AML-193 (cell line): ENCODE data around the gene SH3BP4.

Experiments used
- DNase-seq, 2 experiments: peaks; one replicate each; lab custom pipeline; 2025; lab: John Stamatoyannopoulos, UW

SH3BP4 gene

DNA sequence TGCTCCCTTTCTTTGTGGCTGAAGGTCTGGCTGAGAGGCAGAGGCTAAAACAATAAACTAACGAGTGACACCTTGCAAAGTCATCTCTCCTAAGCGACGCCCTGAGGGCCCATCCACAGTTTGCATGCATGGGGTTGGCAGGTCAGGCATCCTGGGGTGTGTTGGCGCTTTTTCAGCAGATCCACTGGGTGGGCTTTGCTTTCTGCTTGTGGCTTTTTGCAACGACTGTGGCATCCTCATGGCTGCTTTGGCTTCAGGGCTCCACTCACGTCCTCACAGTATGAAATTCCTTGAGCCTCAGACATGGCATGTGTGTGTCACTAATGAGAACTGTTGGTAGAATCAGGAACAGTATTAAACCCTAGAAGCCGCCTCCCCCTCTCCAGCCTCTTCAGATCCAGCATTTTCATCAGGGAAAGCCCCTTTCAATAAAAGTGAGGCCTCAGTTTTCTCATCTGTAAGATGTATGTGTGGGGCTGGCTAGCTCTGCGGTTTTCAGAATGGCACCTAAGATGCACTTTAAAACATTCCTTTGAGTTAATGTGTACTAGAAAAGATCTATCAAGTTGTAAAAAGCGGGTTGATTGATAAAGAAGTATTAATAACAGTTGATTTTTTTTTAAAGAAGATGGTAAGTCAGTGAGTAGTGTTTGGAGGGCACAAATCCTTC, 72.5 kb downstream of the SH3BP4 start:
- no peak for DNase-seq

- no peak for DNase-seq
These were observed 73.3 kb downstream of the SH3BP4 start for GRCh38 chr2:235024931-235025773.

- no peak for DNase-seq
These were observed 74.2 kb downstream of the SH3BP4 start for GRCh38 chr2:235025800-235026536.

- DNase-seq: no peak
These were observed 75.1 kb downstream of the SH3BP4 start for GRCh38 chr2:235026649-235027557.

DNA sequence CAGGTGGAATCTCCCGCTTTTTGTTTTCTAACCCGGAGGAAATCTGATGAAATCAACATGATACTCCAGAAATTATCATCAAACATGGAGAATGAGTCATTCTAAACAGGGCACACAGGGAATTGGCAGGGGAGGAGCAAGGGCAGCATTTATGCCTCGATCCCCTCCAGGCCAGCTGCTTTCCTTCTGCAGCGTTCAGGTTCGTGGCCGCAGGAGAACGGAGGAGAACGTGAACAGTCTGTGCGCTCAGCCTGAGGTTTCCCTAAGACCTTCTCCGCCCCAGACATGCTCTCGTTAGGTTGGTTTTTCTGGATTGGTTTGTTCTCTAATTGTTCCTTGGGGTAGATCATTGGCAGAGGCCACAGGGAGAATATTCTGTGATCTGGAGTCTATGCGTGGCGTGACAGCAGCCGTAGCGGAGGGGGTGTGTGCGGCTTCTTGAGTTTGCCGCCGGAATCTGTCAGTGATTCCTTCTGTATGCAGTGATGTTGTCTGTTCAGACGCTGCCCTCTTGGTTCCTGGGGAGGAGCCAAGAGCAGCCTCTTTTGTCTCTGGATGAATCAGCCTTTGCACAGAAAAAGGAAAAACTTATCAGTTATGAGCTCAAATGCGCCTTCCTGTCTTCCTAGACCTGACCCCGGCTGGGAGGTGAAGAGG, 75.9 kb downstream of the SH3BP4 start:
- no peak for DNase-seq

- no peak for DNase-seq
These were observed 76.8 kb downstream of the SH3BP4 start for GRCh38 chr2:235028646-235029045.

DNA sequence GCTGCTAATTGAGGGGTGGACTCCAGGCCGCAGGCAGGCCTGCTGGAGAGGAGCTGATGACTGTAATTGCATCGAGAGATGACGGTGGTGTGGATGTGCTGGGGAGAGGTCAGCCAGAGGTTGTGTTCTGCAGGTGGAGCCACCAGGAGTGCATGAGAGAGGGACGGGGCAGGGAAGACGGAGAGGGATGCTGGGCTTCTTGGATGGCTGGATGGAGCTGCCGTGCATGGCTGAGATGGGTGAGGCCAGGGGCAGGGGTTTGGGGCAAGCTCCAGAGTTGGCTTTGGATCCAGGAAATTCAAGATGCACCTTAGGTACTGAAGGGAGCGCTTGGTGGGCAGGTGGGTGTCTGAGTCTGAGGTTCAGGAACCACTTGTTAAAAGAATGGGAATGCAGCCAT, 77.2 kb downstream of the SH3BP4 start:
- DNase-seq: no peak

GRCh38 chr2:235030126-235030525, 78.3 kb downstream of the SH3BP4 start:
- no peak for DNase-seq

DNA sequence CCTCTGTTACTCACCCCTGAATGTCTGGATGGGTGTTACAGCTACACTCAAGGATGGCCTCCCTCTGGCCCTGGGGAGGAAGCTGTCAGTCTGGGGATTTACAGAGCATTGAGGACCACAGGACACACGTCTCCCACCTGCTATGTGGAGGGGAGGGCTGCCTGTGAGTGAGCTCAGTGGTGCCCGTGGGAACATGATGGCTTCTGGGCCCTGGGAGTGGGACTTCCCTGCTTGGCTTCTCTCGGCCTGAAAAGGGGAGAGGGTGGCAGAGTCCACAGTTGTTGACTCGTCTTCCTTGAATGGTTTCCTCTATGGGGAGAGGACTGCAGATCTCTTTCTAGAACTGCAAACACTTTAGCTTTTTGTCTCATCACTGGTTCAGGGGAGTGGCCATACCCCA, 79.1 kb downstream of the SH3BP4 start:
- no peak for DNase-seq

DNA sequence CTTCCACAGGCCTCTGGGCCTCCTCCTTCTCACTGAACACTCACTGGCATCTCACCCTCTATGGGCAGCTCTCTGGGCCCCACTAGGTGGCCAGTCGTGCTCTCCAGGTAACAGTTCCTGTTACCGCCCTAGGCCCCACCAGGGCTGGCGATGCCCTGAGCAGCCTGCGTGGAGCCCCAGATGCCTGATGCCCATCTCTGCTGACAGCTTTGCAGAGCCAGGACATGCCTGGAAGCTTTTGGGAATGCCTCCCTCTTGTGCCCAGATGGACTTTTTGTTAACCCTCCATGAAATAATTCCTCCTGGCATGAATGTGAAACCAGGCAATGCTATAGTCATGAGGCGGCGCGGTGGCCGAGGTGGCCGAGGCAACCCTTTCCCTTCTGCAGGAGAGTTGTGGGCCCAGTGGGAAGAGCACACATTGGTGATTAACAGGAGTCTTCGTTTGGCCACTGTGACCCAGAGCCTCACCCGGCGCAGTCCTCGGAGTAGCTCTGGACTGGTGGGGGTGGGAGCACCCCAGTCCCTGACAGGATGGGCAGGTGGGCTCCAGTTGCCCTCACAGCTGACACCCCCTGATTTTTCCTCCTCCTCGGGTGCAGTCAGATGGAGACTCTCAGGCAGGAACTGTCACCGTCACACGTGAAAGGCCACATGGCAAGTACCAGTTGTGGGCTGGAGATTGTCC, 80.0 kb downstream of the SH3BP4 start:
- DNase-seq: no peak

GRCh38 chr2:235032466-235032865, 80.6 kb downstream of the SH3BP4 start:
- DNase-seq: no peak

DNA sequence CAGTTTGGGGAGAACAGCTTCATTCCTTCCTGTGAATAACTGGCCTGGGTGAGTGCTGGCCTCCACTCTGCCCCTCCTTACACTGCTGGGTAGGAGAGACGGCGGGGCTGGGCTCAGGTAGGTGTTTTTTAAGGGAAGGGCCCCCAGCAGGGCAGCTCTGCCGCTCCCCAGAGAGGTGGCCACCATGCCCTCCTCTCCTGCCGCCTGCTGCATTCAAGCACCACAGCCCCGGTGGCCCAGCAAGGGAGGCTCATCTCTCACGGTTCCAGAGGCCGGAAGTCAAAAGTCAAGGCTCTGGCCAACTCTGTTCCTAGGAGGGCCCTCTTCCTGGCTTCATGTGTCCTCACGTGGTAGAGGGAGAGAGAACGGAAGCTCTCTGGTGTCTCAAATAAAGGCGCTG, 81.1 kb downstream of the SH3BP4 start:
- DNase-seq: no peak

- DNase-seq: no peak
These were observed 82.7 kb downstream of the SH3BP4 start for GRCh38 chr2:235034265-235035118.

DNA sequence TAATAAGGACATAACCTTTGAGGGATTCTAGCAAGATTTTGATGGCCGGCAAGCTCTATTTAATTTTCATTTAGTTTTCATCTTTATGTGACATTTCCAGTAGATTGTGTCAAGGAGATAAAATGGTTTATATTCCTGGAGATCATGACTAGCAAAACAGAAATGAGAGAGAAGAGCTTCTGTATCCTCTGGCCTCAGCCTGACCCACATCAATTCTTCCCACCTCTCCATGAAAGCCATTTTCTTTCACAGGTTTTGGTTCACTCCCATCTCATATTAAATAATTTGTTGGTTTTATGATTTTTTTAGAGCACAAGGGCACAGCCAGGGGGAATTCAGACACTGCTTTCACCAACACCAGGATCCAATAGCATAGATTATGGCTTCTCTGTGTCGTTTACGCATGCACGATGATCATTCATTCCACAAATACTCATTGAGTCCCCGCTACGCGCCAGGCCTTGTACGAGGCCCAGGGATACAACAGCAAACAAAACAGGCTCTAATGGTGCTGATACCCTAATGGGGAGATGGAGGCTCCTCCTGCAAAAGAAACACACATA, 85.9 kb downstream of the SH3BP4 start:
- DNase-seq: no peak

DNA sequence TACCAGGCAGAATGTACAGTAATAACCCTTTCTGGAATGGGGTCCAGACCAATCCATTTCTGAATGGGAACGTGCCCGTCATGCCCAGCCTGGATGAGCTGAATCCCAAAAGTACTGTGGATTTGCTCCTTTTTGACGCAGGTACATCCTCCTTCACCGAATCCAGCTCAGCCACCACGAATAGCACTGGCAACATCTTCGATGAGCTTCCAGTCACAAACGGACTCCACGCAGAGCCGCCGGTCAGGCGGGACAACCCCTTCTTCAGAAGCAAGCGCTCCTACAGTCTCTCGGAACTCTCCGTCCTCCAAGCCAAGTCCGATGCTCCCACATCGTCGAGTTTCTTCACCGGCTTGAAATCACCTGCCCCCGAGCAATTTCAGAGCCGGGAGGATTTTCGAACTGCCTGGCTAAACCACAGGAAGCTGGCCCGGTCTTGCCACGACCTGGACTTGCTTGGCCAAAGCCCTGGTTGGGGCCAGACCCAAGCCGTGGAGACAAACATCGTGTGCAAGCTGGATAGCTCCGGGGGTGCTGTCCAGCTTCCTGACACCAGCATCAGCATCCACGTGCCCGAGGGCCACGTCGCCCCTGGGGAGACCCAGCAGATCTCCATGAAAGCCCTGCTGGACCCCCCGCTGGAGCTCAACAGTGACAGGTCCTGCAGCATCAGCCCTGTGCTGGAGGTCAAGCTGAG, 89.6 kb downstream of the SH3BP4 start:
- no peak for DNase-seq

GRCh38 chr2:235041918-235042575, 90.2 kb downstream of the SH3BP4 start:
- no peak for DNase-seq

DNA sequence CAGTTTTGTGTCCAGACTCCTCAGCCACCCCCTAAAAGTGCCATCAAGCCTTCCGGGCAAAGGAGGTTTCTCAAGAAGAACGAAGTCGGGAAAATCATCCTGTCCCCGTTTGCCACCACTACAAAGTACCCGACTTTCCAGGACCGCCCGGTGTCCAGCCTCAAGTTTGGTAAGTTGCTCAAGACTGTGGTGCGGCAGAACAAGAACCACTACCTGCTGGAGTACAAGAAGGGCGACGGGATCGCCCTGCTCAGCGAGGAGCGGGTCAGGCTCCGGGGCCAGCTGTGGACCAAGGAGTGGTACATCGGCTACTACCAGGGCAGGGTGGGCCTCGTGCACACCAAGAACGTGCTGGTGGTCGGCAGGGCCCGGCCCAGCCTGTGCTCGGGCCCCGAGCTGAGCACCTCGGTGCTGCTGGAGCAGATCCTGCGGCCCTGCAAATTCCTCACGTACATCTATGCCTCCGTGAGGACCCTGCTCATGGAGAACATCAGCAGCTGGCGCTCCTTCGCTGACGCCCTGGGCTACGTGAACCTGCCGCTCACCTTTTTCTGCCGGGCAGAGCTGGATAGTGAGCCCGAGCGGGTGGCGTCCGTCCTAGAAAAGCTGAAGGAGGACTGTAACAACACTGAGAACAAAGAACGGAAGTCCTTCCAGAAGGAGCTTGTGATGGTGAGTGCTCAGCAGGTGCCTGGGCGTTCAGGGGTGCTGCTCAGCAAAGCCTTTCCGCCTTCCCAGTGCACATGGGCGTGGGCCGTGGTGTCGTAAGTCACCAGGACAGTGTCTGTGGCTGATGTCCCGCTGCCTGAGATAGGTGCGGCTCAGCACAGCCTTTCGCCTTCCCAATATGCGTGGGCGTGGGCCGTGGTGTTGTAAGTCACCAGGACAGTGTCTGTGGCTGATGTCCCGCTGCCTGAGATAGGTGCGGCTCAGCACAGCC, 91.0 kb downstream of the SH3BP4 start:
- DNase-seq: no peak
